IMR-90 (cell line): ENCODE measurements around the gene TM7SF2.
"Not testable (repeated sequence)": the region's sequence is repeated elsewhere in the genome, so short reads cannot be mapped to it uniquely, and the experiment has no call there.

ENCODE experiments used
- BHLHE40 ChIP-seq: fragments of 150-350 bp; IDR thresholded peaks from 2 replicates; pipeline ENCODE4 v1.6.1; 2016; ENCODE audit warnings: mild to moderate bottlenecking, low read depth, low read length
- CHD1 ChIP-seq: IDR thresholded peaks from 2 replicates; pipeline ENCODE4 v1.6.1; 2012; ENCODE audit warnings: low read depth, low read length, improper control_type of control experiment
- MXI1 ChIP-seq: IDR thresholded peaks from 2 replicates; pipeline ENCODE4 v1.6.1; 2012; ENCODE audit warnings: low read depth, mild to moderate bottlenecking, low read length, moderate library complexity, borderline replicate concordance
- NFE2L2 ChIP-seq: fragments of 150-350 bp; IDR thresholded peaks from 2 replicates; pipeline ENCODE4 v1.6.1; 2016; ENCODE audit warnings: low read depth, mild to moderate bottlenecking, low read length
- POLR2A ChIP-seq: IDR thresholded peaks from 2 replicates; pipeline ENCODE4 v1.6.1; 2012; ENCODE audit warnings: mild to moderate bottlenecking, low read depth, low read length
- RCOR1 ChIP-seq: IDR thresholded peaks from 2 replicates; pipeline ENCODE4 v1.6.1; 2012; ENCODE audit warnings: mild to moderate bottlenecking, low read length, improper control_type of control experiment; ENCODE audit not compliant: insufficient replicate concordance
- RFX5 ChIP-seq: IDR thresholded peaks from 2 replicates; pipeline ENCODE4 v1.8.0; 2012; ENCODE audit warnings: low read depth, mild to moderate bottlenecking, low read length, moderate library complexity
- SMC3 ChIP-seq: fragments of 150-350 bp; IDR thresholded peaks from 2 replicates; pipeline ENCODE4 v1.6.1; 2016; ENCODE audit warnings: low read depth, mild to moderate bottlenecking, antibody characterized with exemption, low read length, moderate library complexity
- TF ChIP-seq, protein P1 (sequence below): conservative IDR thresholded peaks from 2 replicates; pipeline ENCODE4 v1.5.1; 2012; ENCODE audit warnings: mild to moderate bottlenecking, low read depth, low read length, improper control_type of control experiment
- TF ChIP-seq, protein P2 (sequence below): fragments of 150-350 bp; IDR thresholded peaks from 2 replicates; pipeline ENCODE4 v1.6.1; 2017; ENCODE audit warnings: mild to moderate bottlenecking, antibody characterized with exemption, low read length, low read depth
- TF ChIP-seq, protein P3 (sequence below): fragments of 150-350 bp; IDR thresholded peaks from 2 replicates; pipeline ENCODE4 v1.6.1; 2016; ENCODE audit warnings: low read depth, mild to moderate bottlenecking, low read length, moderate library complexity, borderline replicate concordance

DNA sequence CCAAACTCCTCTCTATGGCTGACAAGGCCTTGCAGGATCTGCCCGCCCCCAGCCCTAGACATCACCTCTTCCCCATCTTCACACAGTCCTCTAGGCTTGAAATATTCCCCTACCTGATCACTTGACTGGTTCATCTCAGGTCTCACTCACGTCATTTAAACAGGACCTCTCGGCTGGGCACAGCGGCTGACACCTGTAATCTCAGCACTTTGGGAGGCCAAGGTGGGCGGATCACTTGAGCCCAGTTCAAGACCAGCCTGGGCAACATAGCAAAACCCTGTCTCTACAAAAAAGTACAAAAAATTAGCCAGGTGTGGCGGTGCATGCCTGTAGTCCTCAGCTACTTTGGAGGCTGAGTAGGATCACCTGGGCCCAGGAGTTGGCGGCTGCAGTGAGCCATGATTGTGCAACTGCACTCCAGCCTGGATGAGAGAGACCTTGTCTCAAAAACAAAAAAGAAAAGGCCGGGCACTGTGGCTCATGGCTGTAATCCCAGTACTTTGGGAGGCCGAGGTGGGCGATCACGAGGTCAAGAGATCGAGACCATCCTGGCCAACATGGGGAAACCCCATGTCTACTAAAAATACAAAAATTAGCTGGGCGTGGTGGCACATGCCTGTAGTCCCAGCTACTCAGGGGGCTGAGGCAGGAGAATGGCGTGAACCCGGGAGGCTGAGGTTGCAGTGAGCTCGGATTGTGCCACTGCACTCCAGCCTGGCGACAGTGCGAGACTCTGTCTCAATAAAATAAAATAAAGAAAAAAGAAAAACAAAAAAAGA lies 7.4 kb downstream of the TM7SF2 start:
- TF ChIP-seq POLR2A, SMC3, BHLHE40, RFX5, MXI1, RCOR1, CHD1, NFE2L2: not testable (repeated sequence)
- TF ChIP-seq, protein P1, sequence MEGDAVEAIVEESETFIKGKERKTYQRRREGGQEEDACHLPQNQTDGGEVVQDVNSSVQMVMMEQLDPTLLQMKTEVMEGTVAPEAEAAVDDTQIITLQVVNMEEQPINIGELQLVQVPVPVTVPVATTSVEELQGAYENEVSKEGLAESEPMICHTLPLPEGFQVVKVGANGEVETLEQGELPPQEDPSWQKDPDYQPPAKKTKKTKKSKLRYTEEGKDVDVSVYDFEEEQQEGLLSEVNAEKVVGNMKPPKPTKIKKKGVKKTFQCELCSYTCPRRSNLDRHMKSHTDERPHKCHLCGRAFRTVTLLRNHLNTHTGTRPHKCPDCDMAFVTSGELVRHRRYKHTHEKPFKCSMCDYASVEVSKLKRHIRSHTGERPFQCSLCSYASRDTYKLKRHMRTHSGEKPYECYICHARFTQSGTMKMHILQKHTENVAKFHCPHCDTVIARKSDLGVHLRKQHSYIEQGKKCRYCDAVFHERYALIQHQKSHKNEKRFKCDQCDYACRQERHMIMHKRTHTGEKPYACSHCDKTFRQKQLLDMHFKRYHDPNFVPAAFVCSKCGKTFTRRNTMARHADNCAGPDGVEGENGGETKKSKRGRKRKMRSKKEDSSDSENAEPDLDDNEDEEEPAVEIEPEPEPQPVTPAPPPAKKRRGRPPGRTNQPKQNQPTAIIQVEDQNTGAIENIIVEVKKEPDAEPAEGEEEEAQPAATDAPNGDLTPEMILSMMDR, result not testable (repeated sequence)
- TF ChIP-seq, protein P2, sequence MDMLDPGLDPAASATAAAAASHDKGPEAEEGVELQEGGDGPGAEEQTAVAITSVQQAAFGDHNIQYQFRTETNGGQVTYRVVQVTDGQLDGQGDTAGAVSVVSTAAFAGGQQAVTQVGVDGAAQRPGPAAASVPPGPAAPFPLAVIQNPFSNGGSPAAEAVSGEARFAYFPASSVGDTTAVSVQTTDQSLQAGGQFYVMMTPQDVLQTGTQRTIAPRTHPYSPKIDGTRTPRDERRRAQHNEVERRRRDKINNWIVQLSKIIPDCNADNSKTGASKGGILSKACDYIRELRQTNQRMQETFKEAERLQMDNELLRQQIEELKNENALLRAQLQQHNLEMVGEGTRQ, result not testable (repeated sequence)
- TF ChIP-seq, protein P3, sequence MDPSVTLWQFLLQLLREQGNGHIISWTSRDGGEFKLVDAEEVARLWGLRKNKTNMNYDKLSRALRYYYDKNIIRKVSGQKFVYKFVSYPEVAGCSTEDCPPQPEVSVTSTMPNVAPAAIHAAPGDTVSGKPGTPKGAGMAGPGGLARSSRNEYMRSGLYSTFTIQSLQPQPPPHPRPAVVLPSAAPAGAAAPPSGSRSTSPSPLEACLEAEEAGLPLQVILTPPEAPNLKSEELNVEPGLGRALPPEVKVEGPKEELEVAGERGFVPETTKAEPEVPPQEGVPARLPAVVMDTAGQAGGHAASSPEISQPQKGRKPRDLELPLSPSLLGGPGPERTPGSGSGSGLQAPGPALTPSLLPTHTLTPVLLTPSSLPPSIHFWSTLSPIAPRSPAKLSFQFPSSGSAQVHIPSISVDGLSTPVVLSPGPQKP, result not testable (repeated sequence)
